IMR-90 (cell line): ENCODE measurements around the gene CAPZA1. TPM values are rescaled to one million over a fixed set of nuclear protein-coding genes. Genes with fewer than 3 reads are reported as not detected.

Experiments
- ATAC-seq: fragments of 200-7000 bp; cut with Tn5 transposase; 2 replicates; pipeline ENCODE4 v1.9.1; 2020; ENCODE audit warnings: low read depth, mild to moderate bottlenecking, moderate library complexity
- BruUV-seq: library from RNA; stranded (reverse); fragments of 400-500 nt; replicated peaks from 2 replicates; lab custom pipeline; 2021; lab: Mats Ljungman, UMichigan
- CTCF ChIA-PET: fragments of 300-600 bp; formaldehyde crosslinking; extraction: SDS; loops from one replicate; lab custom pipeline; 2021; ENCODE audit warnings: antibody characterized with exemption; lab: Yijun Ruan, JAX
- POLR2A ChIA-PET: fragments of 300-600 bp; sonication (Branson Sonifier 250); formaldehyde crosslinking; loops from one replicate; lab custom pipeline; 2022; ENCODE audit warnings: antibody characterized with exemption; ENCODE audit not compliant: unreplicated experiment; lab: Charles Lee
- DNase-seq: peaks from one replicate; pipeline ENCODE4 v3.0.0; 2013
- H2AFZ ChIP-seq: replicated peaks from 2 replicates; pipeline ENCODE3; 2013; ENCODE audit warnings: low read length, mild to moderate bottlenecking; ENCODE audit not compliant: poor library complexity
- H2AK5ac ChIP-seq: 2 replicates; pipeline ENCODE4 v1.6.1; 2013; ENCODE audit warnings: low read depth, low read length, inconsistent platforms
- H2AK9ac ChIP-seq: replicated peaks from 2 replicates; pipeline ENCODE3; 2013; ENCODE audit warnings: mild to moderate bottlenecking, low read depth, low read length, moderate library complexity; ENCODE audit not compliant: poor library complexity
- H2BK120ac ChIP-seq: 2 replicates; pipeline ENCODE4 v1.6.1; 2013; ENCODE audit warnings: low read depth, low read length, inconsistent platforms
- H2BK15ac ChIP-seq: 3 replicates; pipeline ENCODE4 v1.6.1; 2013; ENCODE audit warnings: low read depth, low read length, inconsistent platforms
- H2BK20ac ChIP-seq: 2 replicates; pipeline ENCODE4 v1.6.1; 2013; ENCODE audit warnings: low read depth, mild to moderate bottlenecking, inconsistent platforms, low read length, moderate library complexity
- H2BK5ac ChIP-seq: 2 replicates; pipeline ENCODE4 v1.6.1; 2013; ENCODE audit warnings: mild to moderate bottlenecking, low read depth, low read length, inconsistent platforms; ENCODE audit not compliant: poor library complexity, severe bottlenecking
- H3K14ac ChIP-seq: replicated peaks from 2 replicates; pipeline ENCODE4 v1.6.1; 2013; ENCODE audit warnings: low read depth, low read length, inconsistent platforms
- H3K18ac ChIP-seq: 2 replicates; pipeline ENCODE4 v1.6.1; 2013; ENCODE audit warnings: low read depth, low read length, control low read depth
- H3K23ac ChIP-seq: 2 replicates; pipeline ENCODE4 v1.6.1; 2013; ENCODE audit warnings: low read depth, low read length, inconsistent platforms
- H3K27ac ChIP-seq: 2 replicates; pipeline ENCODE4 v1.5.1; 2013; ENCODE audit warnings: mild to moderate bottlenecking, control low read depth, low read length; ENCODE audit not compliant: insufficient read depth
- H3K27me3 ChIP-seq: 2 replicates; pipeline ENCODE4 v1.6.1; 2013; ENCODE audit warnings: low read length; ENCODE audit not compliant: control insufficient read depth, insufficient read depth
- H3K36me3 ChIP-seq: 2 replicates; pipeline ENCODE4 v1.6.1; 2013; ENCODE audit warnings: low read length, mixed read lengths; ENCODE audit not compliant: control insufficient read depth, insufficient read depth
- H3K4ac ChIP-seq: 2 replicates; pipeline ENCODE4 v1.6.1; 2013; ENCODE audit warnings: low read depth, low read length, inconsistent platforms
- H3K4me1 ChIP-seq: 2 replicates; pipeline ENCODE4 v1.6.1; 2013; ENCODE audit warnings: low read length, mixed read lengths; ENCODE audit not compliant: control insufficient read depth, insufficient read depth
- H3K4me2 ChIP-seq: 2 replicates; pipeline ENCODE4 v1.6.1; 2013; ENCODE audit warnings: low read depth, mild to moderate bottlenecking, control low read depth, low read length, moderate library complexity
- H3K4me3 ChIP-seq: 2 replicates; pipeline ENCODE4 v1.5.1; 2013; ENCODE audit warnings: low read depth, mild to moderate bottlenecking, control low read depth, low read length, moderate library complexity; ENCODE audit not compliant: insufficient read depth
- H3K56ac ChIP-seq: 2 replicates; pipeline ENCODE4 v1.6.1; 2013; ENCODE audit warnings: low read length, inconsistent platforms; ENCODE audit not compliant: insufficient read depth; ENCODE audit errors: extremely low read depth
- H3K79me1 ChIP-seq, 2 experiments: 2 replicates each; pipeline ENCODE4 v1.6.1; 2013; ENCODE audit warnings: low read length in 2 of 2, inconsistent platforms in 1 of 2, low read depth in 1 of 2
- H3K9ac ChIP-seq: 2 replicates; pipeline ENCODE4 v1.6.1; 2013; ENCODE audit warnings: low read depth, low read length, control low read depth
- H3K9me1 ChIP-seq: 2 replicates; pipeline ENCODE4 v1.6.1; 2013; ENCODE audit warnings: low read length, inconsistent platforms; ENCODE audit not compliant: insufficient read depth
- H3K9me3 ChIP-seq: 2 replicates; pipeline ENCODE4 v1.6.1; 2013; ENCODE audit warnings: low read length; ENCODE audit not compliant: control insufficient read depth, insufficient read depth
- H4K20me1 ChIP-seq: 2 replicates; pipeline ENCODE4 v1.6.1; 2013; ENCODE audit warnings: low read length, inconsistent platforms; ENCODE audit not compliant: insufficient read depth
- H4K5ac ChIP-seq: 2 replicates; pipeline ENCODE4 v1.6.1; 2013; ENCODE audit warnings: mild to moderate bottlenecking, low read depth, low read length, control low read depth
- H4K8ac ChIP-seq, 2 experiments: 2 replicates each; pipeline ENCODE4 v1.6.1; 2013; ENCODE audit warnings: low read depth in 2 of 2, low read length in 2 of 2, control low read depth in 1 of 2, inconsistent platforms in 1 of 2
- H4K91ac ChIP-seq: 2 replicates; pipeline ENCODE4 v1.6.1; 2013; ENCODE audit warnings: low read depth, low read length, inconsistent platforms; ENCODE audit not compliant: insufficient read depth
- BHLHE40 ChIP-seq: fragments of 150-350 bp; IDR thresholded peaks from 2 replicates; pipeline ENCODE4 v1.6.1; 2016; ENCODE audit warnings: mild to moderate bottlenecking, low read depth, low read length
- CEBPB ChIP-seq: IDR thresholded peaks from 2 replicates; pipeline ENCODE4 v1.6.1; 2012; ENCODE audit warnings: low read depth, low read length, improper control_type of control experiment
- CHD1 ChIP-seq: IDR thresholded peaks from 2 replicates; pipeline ENCODE4 v1.6.1; 2012; ENCODE audit warnings: low read depth, low read length, improper control_type of control experiment
- ELK1 ChIP-seq: fragments of 150-350 bp; IDR thresholded peaks from 2 replicates; pipeline ENCODE4 v1.6.1; 2016; ENCODE audit warnings: low read depth, mild to moderate bottlenecking, low read length, moderate library complexity, borderline replicate concordance
- MAFK ChIP-seq: IDR thresholded peaks from 2 replicates; pipeline ENCODE4 v1.6.1; 2012; ENCODE audit warnings: low read depth, low read length, improper control_type of control experiment
- MAZ ChIP-seq: IDR thresholded peaks from 2 replicates; pipeline ENCODE4 v1.6.1; 2012; ENCODE audit warnings: low read depth, mild to moderate bottlenecking, low read length, improper control_type of control experiment, moderate library complexity, borderline replicate concordance
- MXI1 ChIP-seq: IDR thresholded peaks from 2 replicates; pipeline ENCODE4 v1.6.1; 2012; ENCODE audit warnings: low read depth, mild to moderate bottlenecking, low read length, moderate library complexity, borderline replicate concordance
- POLR2A ChIP-seq: IDR thresholded peaks from 2 replicates; pipeline ENCODE4 v1.6.1; 2012; ENCODE audit warnings: mild to moderate bottlenecking, low read depth, low read length
- RAD21 ChIP-seq: IDR thresholded peaks from 2 replicates; pipeline ENCODE4 v1.6.1; 2012; ENCODE audit warnings: low read length, improper control_type of control experiment
- RCOR1 ChIP-seq: IDR thresholded peaks from 2 replicates; pipeline ENCODE4 v1.6.1; 2012; ENCODE audit warnings: mild to moderate bottlenecking, low read length, improper control_type of control experiment; ENCODE audit not compliant: insufficient replicate concordance
- RFX5 ChIP-seq: IDR thresholded peaks from 2 replicates; pipeline ENCODE4 v1.8.0; 2012; ENCODE audit warnings: low read depth, mild to moderate bottlenecking, low read length, moderate library complexity
- SMC3 ChIP-seq: fragments of 150-350 bp; IDR thresholded peaks from 2 replicates; pipeline ENCODE4 v1.6.1; 2016; ENCODE audit warnings: low read depth, mild to moderate bottlenecking, antibody characterized with exemption, low read length, moderate library complexity
- WGBS, 2 experiments: methylation state at CpG; one replicate each; pipeline versions ENCODE4 v1.1.5 to v1.1.7; 2013; ENCODE audit warnings: missing lambda C conversion rate in 2 of 2; ENCODE audit not compliant: insufficient read length in 1 of 2; ENCODE audit errors: extremely low coverage in 2 of 2; 5-methylcytosine and 5-hydroxymethylcytosine counted together
- dilution Hi-C: fragments of 300-500 bp; cut with HindIII; formaldehyde crosslinking; loops from one replicate; pipeline ENCODE4 v1.14.3; 2018; ENCODE audit warnings: low sequenced_read_pairs; ENCODE audit not compliant: unreplicated experiment
- in situ Hi-C: fragments of 300-500 bp; cut with MboI; formaldehyde crosslinking; loops from 3 replicates; pipeline ENCODE4 v1.14.3; 2019; ENCODE audit warnings: low sequenced_read_pairs, inconsistent platforms, mixed read lengths
- intact Hi-C: fragments of 100-400 bp; cut with micrococcal nuclease; formaldehyde crosslinking; loops from 2 replicates; pipeline ENCODE4 v1.10.0; 2022
- polyA plus RNA-seq, 3 experiments: library from polyadenylated mRNA; depleted of rRNA; stranded (reverse); fragments of >200 nt; gene quantifications; 2 replicates each; pipeline ENCODE4 v1.2.3, GENCODE V29; 2012; ENCODE audit warnings: low replicate concordance in 1 of 3
- total RNA-seq: library from RNA; depleted of rRNA; stranded (reverse); fragments of >200 nt; gene quantifications from 2 replicates; pipeline ENCODE4 v1.2.3, GENCODE V29; 2012
- TF ChIP-seq, protein P1 (sequence below): fragments of 150-350 bp; IDR thresholded peaks from 2 replicates; pipeline ENCODE4 v1.6.1; 2017; ENCODE audit warnings: mild to moderate bottlenecking, antibody characterized with exemption, low read length, low read depth

CAPZA1 gene
- total and polyA plus RNA-seq, 2 of the 4 experiments (the other 2 are of a cell fraction): 108 to 262 TPM

DNA sequence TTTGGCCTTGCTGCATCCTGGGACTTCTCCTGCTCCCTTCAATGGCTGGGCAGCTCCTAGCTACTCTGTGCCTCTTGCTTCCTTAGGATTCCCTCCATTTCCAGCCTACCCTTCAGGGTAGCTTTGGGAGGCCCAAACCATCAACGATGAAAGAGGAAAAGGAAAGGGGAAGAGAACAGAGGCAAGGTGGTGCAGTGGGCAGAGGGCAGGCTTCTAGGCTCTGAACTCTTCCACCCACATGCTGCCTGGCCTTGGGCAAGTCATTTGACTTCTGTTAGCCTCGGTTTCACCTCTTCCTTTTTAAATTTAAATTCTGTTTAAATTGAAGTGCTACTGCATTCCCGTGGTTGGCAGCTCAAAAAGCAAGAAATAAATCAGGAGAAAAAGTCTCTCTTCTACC, 101.2 kb downstream of the CAPZA1 start:
- no peak overlapping the region for H4K8ac ChIP-seq
- intact Hi-C loops: no loop called here
- CTCF ChIA-PET: interaction anchor here (1.3 to 1.4 kb wide), 2 partner anchors 23 to 84 kb away, joined by 5 to 8 read pairs; no protein-coding TSS in a partner anchor
- no peak overlapping the region for H3K4me2 ChIP-seq
- no peak overlapping the region for H3K23ac ChIP-seq
- H2BK15ac ChIP-seq: no peak overlapping the region
- no peaks in the 10 kb centered on the region for H3K9me3 ChIP-seq
- no peak overlapping the region for H3K56ac ChIP-seq
- H2BK5ac ChIP-seq: no peak overlapping the region
- TF ChIP-seq RCOR1 (no peak), CHD1 (no peak), MAFK (no peak), BHLHE40 (no peak), RAD21 (no peak), MAZ (no peak), SMC3 (no peak), POLR2A (no peak), ELK1 (no peak), CEBPB (no peak), MXI1 (no peak), RFX5 (no peak)
- TF ChIP-seq, protein P1, sequence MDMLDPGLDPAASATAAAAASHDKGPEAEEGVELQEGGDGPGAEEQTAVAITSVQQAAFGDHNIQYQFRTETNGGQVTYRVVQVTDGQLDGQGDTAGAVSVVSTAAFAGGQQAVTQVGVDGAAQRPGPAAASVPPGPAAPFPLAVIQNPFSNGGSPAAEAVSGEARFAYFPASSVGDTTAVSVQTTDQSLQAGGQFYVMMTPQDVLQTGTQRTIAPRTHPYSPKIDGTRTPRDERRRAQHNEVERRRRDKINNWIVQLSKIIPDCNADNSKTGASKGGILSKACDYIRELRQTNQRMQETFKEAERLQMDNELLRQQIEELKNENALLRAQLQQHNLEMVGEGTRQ: no peak
- no TSS peak for BruUV-seq
- no peaks in the 10 kb centered on the region for H3K36me3 ChIP-seq
- POLR2A ChIA-PET: no interaction called here
- H3K14ac ChIP-seq: no peak overlapping the region
- H4K20me1 ChIP-seq: no peaks in the 10 kb centered on the region
- DNase-seq (no peak), ATAC-seq (no peak)
- H3K4me1 ChIP-seq: peaks cover 9% of the 10 kb centered on the region
- in situ Hi-C loops: loop anchor here (10.0 to 25.0 kb wide), 2 partner anchors 324 to 967 kb away; no protein-coding TSS in a partner anchor
- no peak overlapping the region for H2AFZ ChIP-seq
- no peak overlapping the region for H3K4ac ChIP-seq
- no peaks in the 10 kb centered on the region for H3K79me1 ChIP-seq
- H3K18ac ChIP-seq: no peak overlapping the region
- H2AK5ac ChIP-seq: no peak overlapping the region
- no CpG with 5 or more reads among the region's 3 CpGs for WGBS, 2 experiments
- H2BK20ac ChIP-seq: no peak overlapping the region
- dilution Hi-C loops: no loop called here
- no peak overlapping the region for H3K9ac ChIP-seq
- no peak overlapping the region for H2BK120ac ChIP-seq
- no peak overlapping the region for H2AK9ac ChIP-seq
- no peak overlapping the region for H3K27ac ChIP-seq
- no peak overlapping the region for H4K91ac ChIP-seq
- no peak overlapping the region for H3K4me3 ChIP-seq
- peaks cover 4% of the 10 kb centered on the region; the same call in 1 of the 2 replicates for H3K27me3 ChIP-seq
- H3K9me1 ChIP-seq: peaks cover 4% of the 10 kb centered on the region
- no peak overlapping the region for H4K5ac ChIP-seq
